ENCODE data around the gene SURF4.

- TF ChIP-seq EP300 (IDR thresholded peaks at IDR 0.05; ENCODE audit: borderline replicate concordance) (no peak), CEBPB (IDR thresholded peaks at IDR 0.05) (no peak), TAF1 (IDR thresholded peaks at IDR 0.05; ENCODE audit: low read depth) (no peak), TCF12 (IDR thresholded peaks at IDR 0.05; ENCODE audit: low read depth) (no peak), RAD21 (IDR thresholded peaks at IDR 0.05; ENCODE audit: low read depth) (no peak), REST (IDR thresholded peaks at IDR 0.05; ENCODE audit: low read depth) (no peak), YY1 (IDR thresholded peaks at IDR 0.05; ENCODE audit: low read depth) (no peak), CREB1 (IDR thresholded peaks at IDR 0.05; ENCODE audit: low read depth) (no peak), TEAD4 (IDR thresholded peaks at IDR 0.05) (no peak), NFIC (IDR thresholded peaks at IDR 0.05) (no peak), EGR1 (IDR thresholded peaks at IDR 0.05) (no peak)
- TF ChIP-seq, protein P1, sequence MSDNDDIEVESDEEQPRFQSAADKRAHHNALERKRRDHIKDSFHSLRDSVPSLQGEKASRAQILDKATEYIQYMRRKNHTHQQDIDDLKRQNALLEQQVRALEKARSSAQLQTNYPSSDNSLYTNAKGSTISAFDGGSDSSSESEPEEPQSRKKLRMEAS (IDR thresholded peaks at IDR 0.05), result no peak
These were observed 8.6 kb downstream of the SURF4 start for GRCh38 chr9:133367221-133367620.

All from Ishikawa (cell line).